Measurements from ENCODE around the gene COL8A1.

GRCh38 chr3:99764377-99764776, 126.0 kb downstream of the COL8A1 start:
- TF ChIP-seq POLR2A (IDR thresholded peaks at IDR 0.05), result no peak
- TF ChIP-seq CTCF (IDR thresholded peaks at IDR 0.05 in 4 of 5, conservative IDR thresholded peaks at IDR 0.05 in 1 of 5), result no peak

Measured in gastrocnemius medialis (tissue), 4 donors.